CD4-positive, alpha-beta T cell treated with Interleukin-15 for 4 hours (primary cell): Measurements from ENCODE around the gene BTBD3.

Experiments used
- DNase-seq: peaks from one replicate; pipeline ENCODE4 v3.0.0-alpha.2; 2020; ENCODE audit warnings: low spot score

The BTBD3 gene

DNA sequence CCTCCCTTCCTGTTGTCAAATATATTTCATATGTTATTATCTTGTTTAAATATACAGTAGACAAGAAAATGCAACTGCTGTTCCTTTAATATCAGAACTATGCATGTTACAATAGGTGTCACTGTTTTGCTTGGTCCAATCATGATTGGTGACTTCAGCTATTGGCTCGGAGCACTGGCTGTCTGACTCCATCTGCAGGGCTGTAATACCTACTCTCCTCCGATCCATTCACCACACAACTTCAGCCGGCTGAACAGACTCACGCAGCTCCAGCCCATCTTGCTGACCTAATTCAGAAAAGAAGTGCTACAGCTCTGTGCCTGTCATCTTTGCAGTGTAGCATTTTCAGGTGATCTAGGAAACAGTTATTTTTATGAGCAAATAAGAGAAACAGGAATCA is at the start of gene BTBD3:
BTBD3 (plus strand) TSS at position 231 of the 400 bp plus-strand sequence. CDS start 383 bp downstream, outside the sequence.
- DNase-seq: no peak

DNA sequence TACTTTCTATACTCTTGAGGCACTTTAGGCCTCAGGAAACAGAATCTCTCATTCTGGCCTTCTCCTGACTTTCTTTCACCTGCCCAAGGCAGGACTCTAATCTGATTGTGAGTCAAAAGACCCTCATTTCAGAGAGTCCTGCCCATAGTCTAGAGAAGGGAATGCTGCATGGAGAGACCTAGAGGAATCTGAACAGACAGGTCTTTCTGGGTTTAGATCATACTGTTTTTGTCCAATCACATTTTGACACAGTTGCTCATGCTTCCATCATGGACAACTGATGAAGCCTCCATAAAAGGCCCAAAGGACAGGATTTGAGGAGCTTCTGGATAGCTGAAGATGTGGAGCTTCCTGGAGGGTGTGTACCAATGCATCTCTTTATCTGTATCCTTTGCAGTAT is 48.1 kb upstream of the BTBD3 start:
- no peak for DNase-seq

DNA sequence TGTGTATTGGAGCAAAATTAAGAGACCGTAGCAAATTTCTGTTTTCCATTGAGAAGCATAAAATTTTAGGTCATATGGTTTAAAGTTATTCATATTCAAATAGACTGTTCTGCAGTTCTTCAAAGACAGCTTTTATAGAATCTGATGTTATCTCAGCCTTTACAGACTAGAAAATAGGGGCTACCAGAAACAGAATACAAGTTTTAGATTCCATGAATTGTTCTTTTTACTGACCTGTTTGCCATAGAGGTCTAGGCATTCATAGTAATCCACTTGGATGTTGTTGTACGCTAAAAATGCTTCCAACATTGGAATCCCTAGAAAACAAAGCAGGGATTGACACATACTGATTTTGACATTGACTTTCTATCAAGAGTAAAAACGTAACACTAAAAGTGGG is 47.3 kb upstream of the BTBD3 start:
- DNase-seq: no peak

DNA sequence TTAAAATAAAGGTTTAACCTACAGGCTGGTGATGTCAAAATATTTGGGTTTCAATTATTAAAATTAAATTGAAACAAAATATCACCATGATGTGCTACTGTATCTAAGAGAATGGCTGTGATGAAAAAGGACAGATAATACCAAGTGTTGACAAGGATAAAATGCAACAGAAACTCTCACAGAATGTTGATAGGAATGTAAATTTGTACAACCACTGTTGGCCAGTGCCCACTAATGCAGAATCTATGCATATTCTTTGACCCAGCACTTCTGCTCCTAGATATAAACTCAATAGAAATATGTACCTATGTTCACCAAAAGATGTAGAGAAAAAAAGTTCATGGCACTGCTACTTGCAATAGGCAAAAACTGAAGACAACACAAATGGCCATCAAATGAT is 41.1 kb upstream of the BTBD3 start:
- DNase-seq: no peak

DNA sequence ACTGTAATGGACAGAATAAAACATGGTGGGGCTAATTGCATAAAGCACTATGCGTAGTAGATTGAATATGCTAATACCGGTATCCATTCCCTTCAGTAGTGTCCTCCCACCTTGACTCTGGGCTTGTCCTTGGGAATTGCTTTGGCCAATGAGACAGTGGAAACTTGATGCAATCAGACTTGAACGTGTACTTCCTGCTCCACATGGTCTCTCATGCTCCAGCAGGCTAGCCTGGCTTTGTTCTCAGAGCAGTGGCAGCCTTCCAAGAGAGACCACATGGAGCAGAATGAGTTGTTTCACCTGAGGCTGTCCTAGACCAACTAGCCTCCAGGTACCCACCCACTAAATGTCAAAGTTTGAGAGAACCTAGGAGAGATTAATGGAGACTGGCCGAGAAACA is 37.0 kb upstream of the BTBD3 start:
- no peak for DNase-seq

DNA sequence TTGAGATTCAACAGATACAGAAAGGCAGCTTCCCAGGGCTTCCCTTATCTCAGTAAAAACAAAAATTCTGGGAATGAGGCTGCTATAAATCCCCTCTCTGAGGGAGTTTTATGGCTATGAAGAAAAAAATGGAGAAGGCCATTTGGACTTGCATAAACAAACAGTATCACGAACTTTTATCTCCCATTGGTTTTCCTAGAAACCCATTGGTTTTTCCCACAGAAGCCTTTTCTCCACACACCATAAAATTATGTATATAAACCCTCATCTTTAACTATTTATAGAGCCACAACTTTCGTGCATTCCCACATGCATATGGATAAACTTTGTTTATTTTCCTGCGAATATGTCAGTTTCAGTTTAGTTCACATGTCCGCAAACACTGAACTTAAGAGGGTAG is 36.2 kb upstream of the BTBD3 start:
- no peak for DNase-seq

DNA sequence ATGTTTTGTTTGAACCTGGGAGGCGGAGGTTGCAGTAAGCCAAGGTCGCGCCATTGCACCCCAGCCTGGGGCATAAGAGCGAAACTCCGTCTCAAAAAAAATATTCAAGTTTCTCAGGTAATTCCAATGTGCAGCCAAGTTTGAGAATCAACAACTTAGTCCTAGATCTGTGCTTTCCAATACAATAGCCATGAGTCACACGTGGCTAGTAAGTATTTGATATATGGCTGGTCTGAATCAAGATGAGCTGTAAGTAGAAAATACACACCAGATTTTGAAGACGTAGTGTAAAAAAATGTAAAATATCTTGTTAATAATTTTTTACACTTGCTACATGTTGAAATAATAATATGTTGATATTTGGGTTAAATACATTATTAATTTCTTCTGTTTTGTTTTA is 35.0 kb upstream of the BTBD3 start:
- DNase-seq: no peak

DNA sequence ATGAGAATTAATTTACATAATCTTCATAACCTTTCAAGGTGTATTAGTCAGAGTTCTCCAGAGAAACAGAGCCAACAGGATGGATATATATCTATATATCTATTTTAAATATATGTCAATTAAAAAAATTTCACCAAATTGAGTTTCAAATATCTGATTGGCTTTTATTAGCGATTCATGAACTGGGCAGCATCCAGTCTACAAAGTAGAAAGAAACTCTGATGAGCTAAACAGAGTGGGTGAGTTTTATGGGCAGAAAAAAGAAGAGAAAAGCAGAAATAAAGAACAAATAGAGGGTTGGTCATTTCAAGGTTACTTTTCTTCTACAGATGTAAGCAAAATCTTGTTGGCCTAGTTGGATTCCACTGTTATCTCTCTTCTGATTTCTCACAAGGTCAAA is 29.0 kb upstream of the BTBD3 start:
- no peak for DNase-seq

DNA sequence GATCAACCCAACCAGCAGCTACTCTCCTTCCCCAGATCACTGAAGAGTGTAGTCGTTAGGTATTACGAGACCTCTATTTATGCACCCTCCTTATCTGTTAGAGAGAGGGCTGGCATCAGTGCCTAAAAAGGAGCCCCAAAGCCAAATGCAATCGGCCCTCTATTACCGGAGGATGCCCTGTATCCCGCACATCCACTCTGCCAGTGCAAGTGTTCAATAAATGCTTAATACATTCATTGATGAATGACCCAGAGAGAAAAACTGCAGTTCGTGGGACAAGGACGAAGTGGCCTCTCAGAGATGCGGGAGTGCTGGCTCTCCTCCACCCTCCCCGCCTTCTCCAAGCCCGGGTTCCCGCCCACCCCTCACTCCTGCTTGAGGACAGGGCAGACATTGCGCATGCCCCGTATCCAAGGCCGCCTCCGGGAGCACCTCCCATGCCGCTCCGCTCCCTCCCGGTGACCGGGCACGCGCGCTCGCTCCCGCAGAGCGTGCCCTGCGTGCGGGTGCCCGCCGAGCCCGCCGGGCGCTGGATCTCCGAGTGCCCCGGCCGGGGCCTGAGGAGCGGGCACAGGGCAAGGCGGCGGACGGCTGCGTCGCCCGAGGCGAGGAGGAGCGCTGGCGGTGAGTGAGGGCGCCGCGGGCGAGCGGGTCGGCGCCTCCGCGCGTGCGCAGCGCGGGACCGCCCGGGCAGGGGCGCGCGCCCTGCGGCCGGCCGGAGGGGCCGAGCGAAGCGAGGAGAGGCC is 27.2 kb upstream of the BTBD3 start:
- DNase-seq: peak; percentile 12

DNA sequence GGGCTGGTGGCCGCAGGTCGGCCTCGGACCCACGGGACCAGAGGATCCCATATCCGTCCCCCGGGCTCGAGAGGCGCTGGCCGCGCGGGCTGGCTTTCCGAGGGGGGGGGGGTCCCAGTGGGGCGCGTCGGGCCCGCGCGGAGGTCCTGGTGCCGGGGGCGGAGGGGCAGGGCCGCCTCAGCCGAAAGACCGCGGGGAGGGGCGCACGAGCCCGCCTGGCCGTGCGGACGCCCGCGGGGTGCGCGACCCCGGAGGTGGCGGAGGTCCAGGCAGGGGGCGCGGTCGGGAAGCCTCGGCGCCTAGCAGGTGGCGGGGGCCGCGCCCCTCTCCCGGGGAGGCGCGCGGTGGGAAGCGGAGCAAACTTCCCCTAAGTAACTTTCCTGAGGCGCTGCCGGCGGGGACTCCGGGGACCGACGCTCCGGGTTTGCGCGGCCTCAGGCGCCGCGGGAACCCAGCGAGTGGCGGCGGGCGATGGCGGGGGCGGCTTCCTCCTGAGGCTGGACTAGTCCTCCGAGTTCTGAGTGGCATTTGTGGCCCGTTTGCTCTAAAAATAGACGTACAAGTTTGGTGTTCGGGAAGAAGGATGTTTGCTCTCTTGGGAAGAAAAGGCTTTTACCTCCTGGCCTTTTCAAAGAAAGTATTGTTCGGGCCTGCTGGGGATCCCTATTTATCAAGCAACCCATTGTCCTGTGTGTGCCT is 26.5 kb upstream of the BTBD3 start:
- DNase-seq: no peak

DNA sequence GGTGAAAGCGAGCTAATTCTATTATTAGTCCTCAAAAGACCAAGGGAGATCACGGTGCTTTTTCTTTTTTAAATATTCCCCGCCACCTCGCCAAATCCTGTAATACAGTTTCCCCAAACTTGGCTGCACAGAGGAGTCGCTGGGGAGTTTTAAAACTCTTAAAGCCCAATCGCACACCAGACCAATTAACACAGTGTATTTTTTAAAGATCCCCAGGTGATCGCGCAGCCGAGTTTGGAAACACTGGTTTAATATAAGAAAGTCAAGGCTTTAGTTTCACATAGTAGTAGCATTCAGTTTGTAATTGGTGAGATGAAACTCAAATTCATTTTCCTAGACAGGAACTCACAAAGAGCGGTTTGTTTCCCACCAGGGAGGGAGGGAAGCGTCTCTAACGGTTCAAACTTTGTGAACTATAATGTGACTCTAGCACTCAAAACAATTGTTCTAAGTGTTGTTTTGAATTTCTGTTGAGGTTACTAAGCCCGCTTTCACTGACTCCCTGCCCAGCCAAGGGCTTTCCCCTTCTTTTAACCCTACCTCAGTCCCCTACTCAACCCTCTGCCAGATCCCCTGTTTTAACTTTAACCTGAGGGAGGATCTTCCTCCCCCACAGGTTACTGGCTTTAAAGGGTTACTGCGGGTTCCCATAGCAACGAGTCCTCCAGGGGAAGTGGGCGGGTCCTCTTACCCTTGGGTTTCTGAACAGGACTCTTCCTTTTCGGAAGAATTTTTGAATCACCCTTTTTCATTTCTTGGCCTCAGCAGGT is 25.7 kb upstream of the BTBD3 start:
- DNase-seq: peak; percentile 19

DNA sequence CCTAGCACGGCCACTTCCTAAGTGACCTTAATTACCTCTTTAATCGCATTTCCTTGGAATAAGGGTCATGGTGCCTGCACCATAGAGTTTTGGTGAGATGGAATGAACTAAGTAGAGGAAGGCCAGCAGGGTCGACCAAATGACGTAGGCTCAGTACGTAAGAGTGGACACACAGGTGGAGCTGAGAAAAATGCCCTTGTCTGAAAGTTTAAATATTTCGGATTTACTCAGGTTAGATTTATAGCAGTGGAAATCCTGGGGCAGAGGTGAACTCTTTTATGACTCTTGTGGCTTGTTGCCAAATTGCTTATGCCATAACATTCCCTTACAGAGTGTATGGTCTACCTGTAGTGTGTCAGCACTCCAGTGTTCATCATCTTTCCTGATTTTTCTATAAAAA is 23.6 kb upstream of the BTBD3 start:
- DNase-seq: no peak

DNA sequence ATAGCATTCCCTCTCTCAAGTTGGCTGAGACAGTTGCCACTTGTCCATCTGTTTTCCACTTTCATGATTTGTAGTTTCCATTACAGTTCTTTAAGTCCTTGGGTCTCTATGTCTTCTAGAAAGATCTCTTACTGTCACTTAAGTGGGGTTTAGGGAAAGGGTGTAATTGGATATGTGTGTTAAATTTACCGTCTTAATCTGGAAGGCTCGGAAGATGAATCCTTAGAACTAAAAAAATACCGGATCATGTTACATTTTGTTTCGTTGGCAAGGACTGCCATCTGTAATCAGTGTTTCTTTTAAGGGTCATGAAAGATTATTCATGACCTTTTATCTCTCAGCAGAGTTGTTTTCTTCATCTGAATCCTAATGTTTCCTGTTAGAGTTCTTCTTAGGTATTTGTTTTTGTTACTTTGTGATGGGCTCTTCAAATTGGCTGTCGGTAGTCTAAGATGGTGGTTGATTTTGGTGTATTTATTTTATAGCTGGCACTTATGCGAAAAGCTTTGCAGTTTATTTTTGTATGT is 21.8 kb upstream of the BTBD3 start:
- DNase-seq: no peak

DNA sequence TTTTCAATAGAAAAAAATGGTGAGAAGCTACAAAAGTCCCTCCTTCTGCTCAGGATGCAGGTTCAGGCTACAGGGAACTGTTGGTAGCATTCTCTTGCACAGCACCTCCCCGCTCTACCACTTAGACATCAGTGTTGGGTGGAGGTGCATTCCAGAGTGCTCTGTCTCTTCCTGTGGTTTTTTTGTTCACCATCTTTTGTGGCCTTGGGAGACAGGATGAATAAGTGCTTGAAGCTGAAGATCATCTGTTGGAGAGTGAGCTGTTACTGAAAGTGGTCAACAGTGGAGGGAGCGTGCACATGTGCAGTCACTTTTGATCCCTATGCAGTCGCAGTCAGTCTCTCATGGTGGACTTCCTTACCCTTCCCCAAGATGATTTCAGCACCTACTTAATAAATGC is 16.6 kb upstream of the BTBD3 start:
- DNase-seq: no peak

DNA sequence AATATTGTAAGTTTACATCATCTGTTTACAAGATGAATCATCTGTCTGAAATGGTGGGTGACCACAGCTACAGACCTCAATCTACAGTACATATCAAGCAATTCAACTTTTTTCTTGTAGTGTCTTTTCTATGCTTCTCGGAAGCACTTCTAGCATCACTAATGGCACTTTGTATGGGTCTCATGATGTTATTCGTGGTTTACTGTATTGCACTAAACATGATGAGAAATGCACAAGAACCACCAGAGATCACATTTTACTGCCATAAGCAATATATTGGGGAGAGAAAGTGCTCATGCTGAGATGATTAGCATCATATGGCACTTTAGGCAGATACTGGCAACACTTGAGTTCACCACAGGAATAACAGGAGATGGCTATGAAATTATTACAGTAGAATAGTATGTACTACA is 15.4 kb upstream of the BTBD3 start:
- no peak for DNase-seq

DNA sequence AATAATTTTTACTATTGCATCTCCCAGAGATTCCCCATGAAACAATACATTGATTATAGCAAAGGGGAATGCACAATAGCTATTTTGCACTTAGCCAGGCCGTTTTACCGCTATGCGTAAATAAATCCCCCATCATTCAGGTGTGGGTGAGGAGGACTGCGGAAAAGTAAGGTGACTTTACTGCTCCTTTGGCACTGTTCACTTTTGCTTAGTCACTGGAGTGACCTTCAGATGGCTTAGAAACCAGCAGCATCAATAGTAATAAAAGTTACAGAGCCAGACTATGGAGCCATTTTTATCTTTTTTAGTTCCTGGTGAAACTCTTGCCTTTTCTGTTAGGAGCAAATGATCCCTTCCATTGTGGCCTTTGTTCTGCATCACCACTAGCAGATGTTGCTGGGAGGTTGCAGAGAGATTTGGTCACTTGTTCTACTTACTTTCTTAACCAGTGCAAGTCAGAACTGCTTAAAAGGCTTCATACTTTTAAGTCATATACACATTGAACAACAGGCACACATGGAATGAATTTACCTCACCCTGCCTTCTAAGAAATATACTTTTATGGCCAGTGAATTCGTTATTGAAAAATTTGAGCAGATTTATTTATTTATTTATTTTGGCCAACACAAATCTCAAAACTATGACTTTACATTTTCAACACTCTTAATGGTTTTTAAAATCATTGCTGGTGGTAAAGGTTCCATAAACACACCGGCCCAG is 12.1 kb upstream of the BTBD3 start:
- no peak for DNase-seq

DNA sequence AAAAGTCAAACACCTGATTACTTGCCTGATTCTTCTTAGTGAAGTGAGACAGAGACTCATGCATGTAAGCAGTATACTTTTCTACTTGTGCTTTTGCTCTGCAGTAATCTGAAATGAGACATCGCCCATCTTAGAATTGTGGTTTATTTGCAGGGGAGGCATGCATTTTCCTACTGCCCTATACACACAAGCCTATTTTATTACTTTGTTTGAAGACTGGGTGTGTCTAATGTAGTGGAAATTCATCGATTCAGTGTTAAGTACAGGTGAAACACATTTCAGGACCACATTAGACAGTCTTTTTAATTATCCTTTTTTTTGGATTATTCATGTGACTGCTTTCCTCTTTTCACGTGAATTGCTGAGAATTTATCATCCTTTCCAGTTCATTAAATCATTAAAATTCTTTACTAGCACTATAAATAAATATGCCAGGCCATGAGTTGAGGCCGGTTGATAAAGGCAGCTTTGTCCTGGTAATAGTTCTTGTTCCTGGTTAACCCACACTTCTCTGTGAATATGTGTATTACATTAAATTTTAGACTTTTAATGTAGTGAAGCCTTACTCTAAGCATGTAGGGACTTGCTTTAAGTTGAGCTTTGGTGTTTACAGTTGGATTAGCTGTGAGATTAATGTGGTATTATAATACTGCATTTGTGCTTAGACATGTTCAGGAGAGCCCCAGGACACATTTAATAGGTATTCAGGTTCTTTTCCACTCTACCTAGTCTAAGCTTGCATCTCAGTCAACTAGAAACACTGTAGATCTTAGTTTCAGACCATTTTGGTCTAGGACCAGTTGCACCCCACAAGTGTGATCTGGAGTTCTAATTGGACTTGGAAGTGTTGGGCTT is 10.8 kb upstream of the BTBD3 start:
- no peak for DNase-seq

DNA sequence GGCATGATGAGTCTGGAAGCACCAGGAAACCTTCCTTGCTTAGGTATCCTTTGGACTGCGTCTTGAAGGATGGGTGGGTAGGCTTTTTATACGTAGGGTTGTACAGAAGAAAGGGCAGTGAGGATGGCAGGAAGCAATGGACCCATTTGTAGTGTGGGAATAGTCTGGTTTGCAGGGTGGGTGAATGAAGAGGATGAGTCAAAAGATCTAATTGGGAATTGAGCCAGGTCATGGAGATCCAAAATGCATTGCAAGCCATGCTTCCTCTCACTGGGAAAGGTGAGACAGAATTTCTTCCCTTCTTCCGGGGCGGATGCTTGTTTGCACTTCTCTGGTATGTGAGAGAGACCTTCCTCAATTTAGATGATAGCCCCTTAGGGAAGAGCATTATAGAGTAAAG is 10.1 kb upstream of the BTBD3 start:
- DNase-seq: no peak

DNA sequence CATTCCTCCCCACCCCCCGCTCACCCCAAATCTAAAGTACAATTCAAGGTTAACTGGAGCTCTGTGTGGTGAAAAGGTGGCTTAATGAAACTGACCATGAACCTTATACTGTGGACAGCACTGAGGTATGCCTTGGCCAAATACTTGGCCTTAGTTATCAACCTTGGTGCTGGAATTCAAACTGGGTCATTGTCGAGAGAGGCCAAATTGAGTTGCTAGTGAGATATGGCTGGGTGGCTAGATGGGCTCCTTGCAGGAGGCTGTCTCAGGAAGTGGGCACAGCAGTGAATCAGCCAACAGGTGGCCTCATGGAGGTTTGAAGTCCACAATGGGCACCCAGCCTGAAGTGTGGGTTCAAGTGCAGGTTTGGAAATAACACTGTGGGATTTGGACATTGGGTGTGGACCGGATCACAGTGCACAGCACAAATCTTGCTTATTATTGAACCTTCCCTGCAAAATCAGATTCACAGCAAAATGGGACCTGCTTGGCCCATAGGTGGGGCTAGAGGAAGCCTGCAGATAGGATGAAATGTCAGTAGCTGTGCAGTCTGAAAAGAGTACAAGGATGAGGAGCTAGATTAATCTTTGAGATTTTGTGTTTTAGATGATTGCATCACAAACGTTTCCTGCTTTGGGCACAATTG is 5.6 kb upstream of the BTBD3 start:
- no peak for DNase-seq

DNA sequence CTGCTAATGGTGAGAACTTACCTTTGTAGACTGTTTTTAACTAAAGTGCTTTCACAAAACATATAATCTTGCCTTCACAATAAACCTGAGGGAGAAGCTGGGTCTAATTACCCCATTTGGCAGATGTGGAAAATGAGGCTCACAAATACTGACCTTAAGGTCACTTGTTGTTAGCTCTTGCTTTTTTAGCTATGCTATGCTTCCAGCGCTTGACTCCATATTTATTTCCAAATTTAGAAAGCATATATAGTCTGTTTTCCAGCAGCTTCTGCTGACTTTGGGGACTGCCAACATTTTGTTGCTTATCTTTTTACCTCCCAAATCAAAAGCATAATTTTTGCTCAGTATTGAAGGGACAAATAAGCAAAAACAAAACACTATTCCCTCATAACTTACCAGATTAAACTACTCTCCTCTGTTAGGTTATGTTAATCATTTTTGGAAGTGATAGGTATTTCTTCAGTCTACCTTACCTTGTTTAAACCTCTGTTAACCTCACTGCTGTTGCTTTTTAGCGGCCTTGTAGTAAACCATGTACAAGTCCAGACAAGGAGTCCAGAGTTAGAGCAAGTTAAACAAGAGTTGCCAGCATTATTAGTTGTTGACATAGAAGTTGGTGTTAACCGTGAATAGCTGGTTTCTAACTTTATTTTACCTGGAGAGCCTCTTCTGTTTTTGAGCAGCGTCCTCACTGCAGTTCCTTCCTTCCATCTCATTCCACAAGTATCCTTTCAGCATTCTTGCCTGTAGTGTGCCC is 4.9 kb upstream of the BTBD3 start:
- no peak for DNase-seq
